ENCODE measurements around the gene DZANK1. TPM values are rescaled to one million over a fixed set of nuclear protein-coding genes. Genes with fewer than 3 reads are reported as not detected.

DZANK1 gene
- total RNA-seq, 5 donors from 2014 or later (not counting 1 experiment from before 2014, with no cell fraction given): 2.3 to 4.0 (median 3.2) TPM

Other genes with a start within 250 kb of the DZANK1 start
- gene ZNF133, start 178.5 kb downstream of the DZANK1 start, total RNA-seq: 10 to 100 TPM in 2 of 5 donors, 1 to 10 TPM in 3; 6.8 to 14.6 (median 9.0) TPM
- 1 to 10 TPM; 5.9 to 8.8 (median 8.3) TPM for gene POLR3F, start 360 bp upstream of the DZANK1 start, total RNA-seq
- 1 to 10 TPM; 5.9 to 8.4 (median 7.3) TPM for gene RBBP9, start 30.2 kb upstream of the DZANK1 start, total RNA-seq
- 10 to 100 TPM; 34.7 to 51.3 (median 42.1) TPM for gene SEC23B, start 40.9 kb upstream of the DZANK1 start, total RNA-seq
- 10 to 100 TPM; 54.9 to 67.9 (median 63.4) TPM for gene SMIM26, start 100.4 kb upstream of the DZANK1 start, total RNA-seq
- gene DTD1, start 121.0 kb upstream of the DZANK1 start, total RNA-seq: 10 to 100 TPM; 15.5 to 24.9 (median 22.0) TPM

Measured in T-cell (primary cell).